H9 (cell line): ENCODE data around the gene CRACDL. TPM values are rescaled to one million over a fixed set of nuclear protein-coding genes. Genes with fewer than 3 reads are reported as not detected.

Source experiments
- DNase-seq: peaks from one replicate; pipeline ENCODE4 v3.0.0-alpha.2; 2017
- H2AFZ ChIP-seq: one replicate; pipeline ENCODE4 v1.6.1; 2013; ENCODE audit warnings: mild to moderate bottlenecking, low read length, control low read depth, moderate library complexity
- H2AK5ac ChIP-seq: 2 replicates; pipeline ENCODE4 v1.6.1; 2013; ENCODE audit warnings: low read length, control low read depth, mixed read lengths; ENCODE audit not compliant: insufficient read length
- H2BK120ac ChIP-seq: one replicate; pipeline ENCODE4 v1.6.1; 2013; ENCODE audit warnings: low read depth, mild to moderate bottlenecking, low read length, control low read depth, inconsistent platforms; ENCODE audit not compliant: poor library complexity, severe bottlenecking
- H2BK12ac ChIP-seq: 2 replicates; pipeline ENCODE4 v1.6.1; 2013; ENCODE audit warnings: low read length, control low read depth, mixed read lengths, low read depth; ENCODE audit not compliant: insufficient read length
- H2BK15ac ChIP-seq: 2 replicates; pipeline ENCODE4 v1.6.1; 2013; ENCODE audit warnings: low read depth, low read length, control low read depth
- H2BK20ac ChIP-seq: one replicate; pipeline ENCODE4 v1.6.1; 2013; ENCODE audit warnings: low read depth, mild to moderate bottlenecking, low read length, control low read depth, inconsistent platforms; ENCODE audit not compliant: poor library complexity, severe bottlenecking
- H2BK5ac ChIP-seq: 2 replicates; pipeline ENCODE4 v1.6.1; 2013; ENCODE audit warnings: low read length, control low read depth, mixed read lengths; ENCODE audit not compliant: insufficient read length
- H3K14ac ChIP-seq: 2 replicates; pipeline ENCODE4 v1.6.1; 2013; ENCODE audit warnings: low read length, control low read depth; ENCODE audit not compliant: insufficient read depth
- H3K18ac ChIP-seq: 2 replicates; pipeline ENCODE4 v1.6.1; 2013; ENCODE audit warnings: low read depth, mild to moderate bottlenecking, mixed read lengths, low read length, control low read depth; ENCODE audit not compliant: insufficient read length
- H3K23ac ChIP-seq: 2 replicates; pipeline ENCODE4 v1.6.1; 2013; ENCODE audit warnings: low read length, control low read depth, mixed read lengths, low read depth; ENCODE audit not compliant: insufficient read length
- H3K23me2 ChIP-seq: 2 replicates; pipeline ENCODE4 v1.6.1; 2013; ENCODE audit warnings: low read depth, mild to moderate bottlenecking, mixed read lengths, low read length, control low read depth; ENCODE audit not compliant: insufficient read length, poor library complexity, severe bottlenecking
- H3K27ac ChIP-seq: 2 replicates; pipeline ENCODE4 v1.5.1; 2013; ENCODE audit warnings: low read length, control low read depth, mixed read lengths, low read depth; ENCODE audit not compliant: insufficient read length
- H3K27me3 ChIP-seq: 2 replicates; pipeline ENCODE4 v1.6.1; 2013; ENCODE audit warnings: low read length, control low read depth, inconsistent platforms; ENCODE audit not compliant: insufficient read depth
- H3K4ac ChIP-seq: 2 replicates; pipeline ENCODE4 v1.6.1; 2013; ENCODE audit warnings: low read depth, mild to moderate bottlenecking, control low read depth, inconsistent platforms, low read length, moderate library complexity
- H3K4me1 ChIP-seq: 2 replicates; pipeline ENCODE4 v1.6.1; 2013; ENCODE audit warnings: low read length, control low read depth, inconsistent platforms; ENCODE audit not compliant: insufficient read depth
- H3K4me2 ChIP-seq: 2 replicates; pipeline ENCODE4 v1.6.1; 2013; ENCODE audit warnings: low read length, control low read depth, mixed read lengths; ENCODE audit not compliant: insufficient read length, insufficient read depth
- H3K56ac ChIP-seq: 2 replicates; pipeline ENCODE4 v1.6.1; 2013; ENCODE audit warnings: low read depth, mild to moderate bottlenecking, mixed read lengths, low read length, control low read depth; ENCODE audit not compliant: insufficient read length
- H3K79me1 ChIP-seq: 2 replicates; pipeline ENCODE4 v1.6.1; 2013; ENCODE audit warnings: low read depth, mild to moderate bottlenecking, moderate library complexity, low read length, control low read depth, inconsistent platforms; ENCODE audit not compliant: insufficient read depth, poor library complexity, severe bottlenecking
- H3K79me2 ChIP-seq: 2 replicates; pipeline ENCODE4 v1.6.1; 2013; ENCODE audit warnings: low read length, control low read depth, inconsistent platforms; ENCODE audit not compliant: insufficient read depth
- H3K9ac ChIP-seq: 2 replicates; pipeline ENCODE4 v1.6.1; 2013; ENCODE audit warnings: low read length, control low read depth, mixed read lengths; ENCODE audit not compliant: insufficient read length; ENCODE audit errors: extremely low read depth
- H3K9me3 ChIP-seq: one replicate; pipeline ENCODE4 v1.6.1; 2013; ENCODE audit warnings: low read depth, low read length, inconsistent platforms; ENCODE audit not compliant: control insufficient read depth
- H3T11ph ChIP-seq: one replicate; pipeline ENCODE4 v1.6.1; 2013; ENCODE audit warnings: mild to moderate bottlenecking, low read length, control low read depth, inconsistent platforms
- H4K20me1 ChIP-seq: one replicate; pipeline ENCODE4 v1.6.1; 2013; ENCODE audit not compliant: control insufficient read depth, insufficient read length, insufficient read depth
- H4K5ac ChIP-seq: 2 replicates; pipeline ENCODE4 v1.6.1; 2013; ENCODE audit warnings: low read depth, mild to moderate bottlenecking, mixed read lengths, low read length, control low read depth; ENCODE audit not compliant: insufficient read length
- H4K8ac ChIP-seq: replicated peaks from 2 replicates; pipeline ENCODE4 v1.6.1; 2013; ENCODE audit warnings: low read length, control low read depth, mixed read lengths, low read depth; ENCODE audit not compliant: insufficient read length
- H4K91ac ChIP-seq: 2 replicates; pipeline ENCODE4 v1.6.1; 2013; ENCODE audit warnings: low read depth, mild to moderate bottlenecking, moderate library complexity, mixed read lengths, low read length, control low read depth; ENCODE audit not compliant: insufficient read length
- H3K27ac Mint-ChIP-seq, 3 experiments: 2 replicates in 2 of 3; 3 replicates in 1 of 3; pipeline ENCODE4 v1.8.0; 2020 to 2021; ENCODE audit warnings: mixed read lengths in 3 of 3, mild to moderate bottlenecking in 1 of 3, moderate library complexity in 1 of 3
- H3K27me3 Mint-ChIP-seq: 2 replicates; pipeline ENCODE4 v1.8.0; 2021; ENCODE audit warnings: low read depth, mild to moderate bottlenecking, moderate library complexity, mixed read lengths
- H3K36me3 Mint-ChIP-seq, 3 experiments: 2 replicates in 2 of 3; 3 replicates in 1 of 3; pipeline ENCODE4 v1.8.0; 2020 to 2021; ENCODE audit warnings: low read depth in 3 of 3, mixed read lengths in 3 of 3; ENCODE audit not compliant: insufficient read depth in 1 of 3
- H3K4me1 Mint-ChIP-seq, 2 experiments: 2 replicates each; pipeline ENCODE4 v1.8.0; 2020; ENCODE audit warnings: mixed read lengths in 2 of 2
- H3K4me3 Mint-ChIP-seq, 2 experiments: 2 replicates in 1 of 2; 3 replicates in 1 of 2; pipeline ENCODE4 v1.8.0; 2020 to 2021; ENCODE audit warnings: mild to moderate bottlenecking in 2 of 2, mixed read lengths in 2 of 2, moderate library complexity in 1 of 2
- H3K9me3 Mint-ChIP-seq, 2 experiments: 2 replicates in 1 of 2; 3 replicates in 1 of 2; pipeline ENCODE4 v1.8.0; 2020; ENCODE audit warnings: mild to moderate bottlenecking in 2 of 2, mixed read lengths in 2 of 2, moderate library complexity in 1 of 2
- CTCF ChIP-seq: fragments of 200-600 bp; sonication (generic); conservative IDR thresholded peaks from 3 replicates; pipeline ENCODE4 v1.8.0; 2021; ENCODE audit warnings: antibody characterized with exemption, mild to moderate bottlenecking
- WGBS: extraction: QIAGEN DNeasy Blood & Tissue Kit; methylation state at CpG from one replicate; pipeline ENCODE4 v1.1.7; 2013; ENCODE audit warnings: missing lambda C conversion rate, low lambda C conversion rate, mixed read lengths; ENCODE audit not compliant: insufficient read length; ENCODE audit errors: extremely low coverage; 5-methylcytosine and 5-hydroxymethylcytosine counted together
- total RNA-seq: library from RNA; stranded (reverse); gene quantifications from 2 replicates; pipeline ENCODE4 v1.2.1, GENCODE V29; 2021

Gene CRACDL
- total RNA-seq, 1 experiment from 2014 or later: 0.48 TPM

DNA sequence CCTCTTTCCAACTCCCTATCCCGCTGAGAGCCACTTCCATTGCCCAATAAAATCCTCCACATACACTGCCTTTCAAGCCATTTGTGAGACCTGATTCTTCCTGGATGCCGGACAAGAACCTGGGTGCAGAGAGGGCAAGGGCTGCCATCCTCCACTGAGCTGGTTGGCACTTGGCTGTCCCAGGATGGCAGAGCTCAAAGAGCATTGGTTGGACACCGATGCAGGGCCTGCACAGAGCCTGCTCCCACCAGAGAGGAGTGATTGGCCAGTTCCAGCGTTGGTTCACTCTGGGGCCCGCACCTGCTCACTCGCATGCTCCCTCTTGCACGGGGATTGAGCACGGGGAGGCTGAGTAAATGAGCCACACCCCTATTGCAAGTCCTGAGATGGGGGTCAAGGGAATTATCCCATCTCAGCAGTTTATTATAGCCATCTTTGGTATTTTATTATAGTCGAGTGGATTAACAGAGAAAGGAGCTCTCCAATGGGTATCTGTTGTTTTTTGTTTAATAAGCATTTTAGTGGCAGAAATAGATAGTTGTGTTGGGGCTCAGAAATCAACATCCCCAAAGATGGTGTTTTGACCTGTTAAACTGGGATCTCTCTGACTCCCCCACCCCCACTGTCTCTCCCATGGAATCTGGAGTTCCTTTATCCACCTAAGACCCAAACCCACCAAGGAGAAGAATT, 185.3 kb downstream of the CRACDL start:
- H3K23ac ChIP-seq: no peak overlapping the region
- no peak for DNase-seq
- H4K91ac ChIP-seq: no peak overlapping the region
- no peak overlapping the region for H3K4me3 Mint-ChIP-seq
- no CpG with 5 or more reads among the region's 9 CpGs for WGBS
- H3K79me2 ChIP-seq: no peaks in the 10 kb centered on the region
- no peaks in the 10 kb centered on the region for H3K79me1 ChIP-seq
- no peaks in the 10 kb centered on the region; the same call in 1 of the 2 replicates for H3K4me1 ChIP-seq
- TF ChIP-seq CTCF: no peak
- H2BK12ac ChIP-seq: no peak overlapping the region
- H4K20me1 ChIP-seq: no peaks in the 10 kb centered on the region
- no peak overlapping the region for H2AFZ ChIP-seq
- H3K27ac ChIP-seq: no peak overlapping the region
- H2AK5ac ChIP-seq: no peak overlapping the region
- no peak overlapping the region for H3K4me2 ChIP-seq
- H3T11ph ChIP-seq: no peak overlapping the region
- H3K18ac ChIP-seq: no peak overlapping the region
- H3K27ac Mint-ChIP-seq: no peak overlapping the region
- H3K9me3 ChIP-seq: no peaks in the 10 kb centered on the region
- no peak overlapping the region for H4K8ac ChIP-seq
- no peak overlapping the region for H2BK20ac ChIP-seq
- H2BK5ac ChIP-seq: no peak overlapping the region
- H3K23me2 ChIP-seq: no peaks in the 10 kb centered on the region
- H3K56ac ChIP-seq: no peak overlapping the region
- peaks cover 2 to 3% of the 10 kb centered on the region in 2 experiments; a peak in 2 of 5 replicates for H3K9me3 Mint-ChIP-seq
- H3K9ac ChIP-seq: no peak overlapping the region
- H3K27me3 Mint-ChIP-seq: peaks cover 10% of the 10 kb centered on the region
- no peak overlapping the region for H4K5ac ChIP-seq
- no peaks in the 10 kb centered on the region; the same call in 1 of the 2 replicates for H3K27me3 ChIP-seq
- no peak overlapping the region for H3K4ac ChIP-seq
- no peaks in the 10 kb centered on the region for H3K36me3 Mint-ChIP-seq
- H2BK15ac ChIP-seq: no peak overlapping the region
- peaks cover 10 to 11% of the 10 kb centered on the region in 2 experiments for H3K4me1 Mint-ChIP-seq
- no peak overlapping the region for H2BK120ac ChIP-seq
- no peak overlapping the region for H3K14ac ChIP-seq
